ENCODE measurements around the gene APOBEC3G.
A peak's percentile ranks its signal among the peaks of the same experiment; 100 is the strongest.

DNA sequence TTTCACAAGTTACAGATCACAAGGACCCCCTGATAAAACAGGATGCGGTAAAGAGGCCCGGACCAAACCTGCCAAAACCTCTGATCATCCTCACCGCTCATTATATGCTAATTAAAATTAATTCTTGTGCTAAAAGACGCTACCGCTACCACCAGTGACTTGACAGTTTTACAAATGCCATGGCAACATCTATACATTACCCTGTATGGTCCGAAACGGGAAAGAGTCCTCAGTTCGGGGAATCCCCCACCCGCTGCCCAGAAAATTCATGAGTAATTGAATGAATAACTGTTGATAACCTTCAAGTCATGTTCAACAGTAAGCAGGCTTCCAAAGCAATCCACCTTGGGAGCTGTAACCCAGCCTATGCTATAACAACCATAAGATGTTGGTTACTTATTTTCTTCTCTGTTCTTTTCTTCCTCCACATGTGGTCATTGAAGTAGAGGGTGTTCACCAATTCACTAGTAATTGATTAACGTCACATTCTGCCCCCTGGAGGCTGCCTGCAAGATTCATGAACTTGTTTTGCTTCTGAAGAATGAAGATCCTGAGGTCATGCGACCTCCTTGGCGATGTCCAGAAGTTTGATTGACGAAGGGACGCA lies 40.6 kb downstream of the APOBEC3G start:
- TF ChIP-seq, protein P1, sequence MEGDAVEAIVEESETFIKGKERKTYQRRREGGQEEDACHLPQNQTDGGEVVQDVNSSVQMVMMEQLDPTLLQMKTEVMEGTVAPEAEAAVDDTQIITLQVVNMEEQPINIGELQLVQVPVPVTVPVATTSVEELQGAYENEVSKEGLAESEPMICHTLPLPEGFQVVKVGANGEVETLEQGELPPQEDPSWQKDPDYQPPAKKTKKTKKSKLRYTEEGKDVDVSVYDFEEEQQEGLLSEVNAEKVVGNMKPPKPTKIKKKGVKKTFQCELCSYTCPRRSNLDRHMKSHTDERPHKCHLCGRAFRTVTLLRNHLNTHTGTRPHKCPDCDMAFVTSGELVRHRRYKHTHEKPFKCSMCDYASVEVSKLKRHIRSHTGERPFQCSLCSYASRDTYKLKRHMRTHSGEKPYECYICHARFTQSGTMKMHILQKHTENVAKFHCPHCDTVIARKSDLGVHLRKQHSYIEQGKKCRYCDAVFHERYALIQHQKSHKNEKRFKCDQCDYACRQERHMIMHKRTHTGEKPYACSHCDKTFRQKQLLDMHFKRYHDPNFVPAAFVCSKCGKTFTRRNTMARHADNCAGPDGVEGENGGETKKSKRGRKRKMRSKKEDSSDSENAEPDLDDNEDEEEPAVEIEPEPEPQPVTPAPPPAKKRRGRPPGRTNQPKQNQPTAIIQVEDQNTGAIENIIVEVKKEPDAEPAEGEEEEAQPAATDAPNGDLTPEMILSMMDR (IDR thresholded peaks at IDR 0.05): peak; percentile 19 to 41 (median 32)
- TF ChIP-seq EP300 (IDR thresholded peaks at IDR 0.05): no peak

Measured in esophagus muscularis mucosa (tissue), 3 donors.